Measurements from ENCODE around the gene PLOD1.

Gene PLOD1

GRCh38 chr1:11979851-11980675 is 45.5 kb downstream of the PLOD1 start, which contains the start of gene MFN2:
TSS of gene MFN2 (plus strand) at chr1:11980444. CDS start at chr1:11989169, 8,725 bp downstream.
- peak; percentile 96 for FAIRE-seq

- FAIRE-seq, result no peak
These were observed 46.1 kb downstream of the PLOD1 start for GRCh38 chr1:11980676-11980972.

GRCh38 chr1:11981378-11982009 is 47.0 kb downstream of the PLOD1 start:
- FAIRE-seq, result no peak

- FAIRE-seq, result no peak
These were observed 47.5 kb downstream of the PLOD1 start for GRCh38 chr1:11982010-11982392.

GRCh38 chr1:11984121-11984520 is 49.6 kb downstream of the PLOD1 start:
- FAIRE-seq, result no peak

GRCh38 chr1:11984576-11984975 is 50.1 kb downstream of the PLOD1 start:
- FAIRE-seq, result no peak

GRCh38 chr1:11985171-11985570 is 50.7 kb downstream of the PLOD1 start:
- no peak for FAIRE-seq

- FAIRE-seq, result no peak
These were observed 51.3 kb downstream of the PLOD1 start for GRCh38 chr1:11985851-11986250.

- no peak for FAIRE-seq
These were observed 55.2 kb downstream of the PLOD1 start for GRCh38 chr1:11989669-11990068.

- FAIRE-seq, result no peak
These were observed 56.0 kb downstream of the PLOD1 start for GRCh38 chr1:11990303-11991032.

- no peak for FAIRE-seq
These were observed 57.6 kb downstream of the PLOD1 start for GRCh38 chr1:11991969-11992676.

- FAIRE-seq, result no peak
These were observed 62.7 kb downstream of the PLOD1 start for GRCh38 chr1:11997081-11997850.

- FAIRE-seq, result no peak
These were observed 64.1 kb downstream of the PLOD1 start for GRCh38 chr1:11998636-11999035.

- no peak for FAIRE-seq
These were observed 64.7 kb downstream of the PLOD1 start for GRCh38 chr1:11999236-11999635.

- FAIRE-seq, result peak; percentile 36
These were observed 66.9 kb downstream of the PLOD1 start for GRCh38 chr1:12001249-12001917.

GRCh38 chr1:12001996-12002493 is 67.5 kb downstream of the PLOD1 start:
- no peak for FAIRE-seq

- no peak for FAIRE-seq
These were observed 69.2 kb downstream of the PLOD1 start for GRCh38 chr1:12003762-12004161.

GRCh38 chr1:12005488-12006166 is 71.1 kb downstream of the PLOD1 start:
- FAIRE-seq, result no peak

- FAIRE-seq, result no peak
These were observed 71.8 kb downstream of the PLOD1 start for GRCh38 chr1:12006167-12006921.

- no peak for FAIRE-seq
These were observed 72.7 kb downstream of the PLOD1 start for GRCh38 chr1:12007204-12007603.
